Activated CD8-positive, alpha-beta memory T cell treated with anti-CD3 and anti-CD28 coated beads, Interleukin-2, amount 50 U/mL, for 24 hours (primary cell): ENCODE measurements around the gene PARD6A.

Experiments
- DNase-seq: peaks from one replicate; pipeline ENCODE4 v3.0.0-alpha.2; 2020; ENCODE audit errors: extremely low read depth

Gene PARD6A, protein sequence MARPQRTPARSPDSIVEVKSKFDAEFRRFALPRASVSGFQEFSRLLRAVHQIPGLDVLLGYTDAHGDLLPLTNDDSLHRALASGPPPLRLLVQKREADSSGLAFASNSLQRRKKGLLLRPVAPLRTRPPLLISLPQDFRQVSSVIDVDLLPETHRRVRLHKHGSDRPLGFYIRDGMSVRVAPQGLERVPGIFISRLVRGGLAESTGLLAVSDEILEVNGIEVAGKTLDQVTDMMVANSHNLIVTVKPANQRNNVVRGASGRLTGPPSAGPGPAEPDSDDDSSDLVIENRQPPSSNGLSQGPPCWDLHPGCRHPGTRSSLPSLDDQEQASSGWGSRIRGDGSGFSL

DNA sequence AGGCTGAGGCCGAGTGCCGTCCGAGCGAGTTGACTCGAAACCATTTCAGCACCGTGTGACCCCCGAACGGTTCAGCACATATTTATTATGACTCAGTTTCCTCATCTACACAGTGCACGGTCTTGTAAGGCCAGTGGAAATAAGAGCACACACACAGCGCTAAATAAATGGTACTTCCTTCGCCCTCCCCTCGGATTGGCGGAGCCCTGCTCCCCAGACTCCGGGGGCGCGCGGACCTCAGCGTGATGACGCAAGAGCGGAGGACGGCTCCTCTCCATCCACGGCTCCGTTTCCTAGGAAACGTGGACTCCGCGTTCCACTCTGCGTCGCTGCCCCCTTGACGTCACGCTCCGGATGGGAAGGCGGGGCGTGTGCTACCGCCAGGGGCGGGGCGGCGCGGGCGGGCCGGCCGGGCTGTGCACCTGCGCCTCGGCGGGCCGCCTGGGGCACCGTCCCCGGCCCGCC is at the start of gene PARD6A:
PARD6A (plus strand) TSS at position 397 of the 465 bp plus-strand sequence. CDS start 79 bp downstream, outside the sequence.
- DNase-seq: peak; percentile 89

DNA sequence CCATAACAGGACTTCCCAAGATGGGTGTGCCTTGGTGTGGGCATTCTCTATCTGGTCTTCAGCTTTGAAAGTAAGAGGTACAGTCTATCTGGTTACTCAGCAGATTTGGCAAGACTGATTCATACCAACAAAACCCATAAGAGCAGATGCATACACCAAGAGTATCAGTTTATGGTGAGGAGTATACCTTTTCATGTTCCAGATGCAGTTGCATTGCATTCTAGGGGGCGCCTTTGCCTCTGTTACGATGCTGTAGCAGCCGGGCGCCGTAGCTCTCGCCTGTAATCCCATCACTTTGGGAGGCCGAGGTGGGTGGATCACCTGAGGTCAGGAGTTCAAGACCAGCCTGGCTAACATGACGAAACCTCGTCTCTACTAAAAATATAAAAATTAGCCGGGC is 47.0 kb upstream of the PARD6A start:
- DNase-seq: no peak

DNA sequence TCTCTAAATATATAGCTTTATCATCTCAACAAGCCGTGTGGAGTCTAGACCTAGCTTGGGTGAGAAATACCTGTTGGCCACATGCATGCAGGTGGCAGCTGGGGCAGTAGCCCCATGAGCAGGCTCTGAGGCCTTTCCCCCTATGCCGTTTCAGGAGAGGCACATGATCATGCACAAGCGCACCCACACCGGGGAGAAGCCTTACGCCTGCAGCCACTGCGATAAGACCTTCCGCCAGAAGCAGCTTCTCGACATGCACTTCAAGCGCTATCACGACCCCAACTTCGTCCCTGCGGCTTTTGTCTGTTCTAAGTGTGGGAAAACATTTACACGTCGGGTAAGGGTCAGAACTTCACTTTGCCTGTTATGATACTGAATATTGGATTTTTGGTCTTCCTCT is 32.5 kb upstream of the PARD6A start:
- DNase-seq: no peak

DNA sequence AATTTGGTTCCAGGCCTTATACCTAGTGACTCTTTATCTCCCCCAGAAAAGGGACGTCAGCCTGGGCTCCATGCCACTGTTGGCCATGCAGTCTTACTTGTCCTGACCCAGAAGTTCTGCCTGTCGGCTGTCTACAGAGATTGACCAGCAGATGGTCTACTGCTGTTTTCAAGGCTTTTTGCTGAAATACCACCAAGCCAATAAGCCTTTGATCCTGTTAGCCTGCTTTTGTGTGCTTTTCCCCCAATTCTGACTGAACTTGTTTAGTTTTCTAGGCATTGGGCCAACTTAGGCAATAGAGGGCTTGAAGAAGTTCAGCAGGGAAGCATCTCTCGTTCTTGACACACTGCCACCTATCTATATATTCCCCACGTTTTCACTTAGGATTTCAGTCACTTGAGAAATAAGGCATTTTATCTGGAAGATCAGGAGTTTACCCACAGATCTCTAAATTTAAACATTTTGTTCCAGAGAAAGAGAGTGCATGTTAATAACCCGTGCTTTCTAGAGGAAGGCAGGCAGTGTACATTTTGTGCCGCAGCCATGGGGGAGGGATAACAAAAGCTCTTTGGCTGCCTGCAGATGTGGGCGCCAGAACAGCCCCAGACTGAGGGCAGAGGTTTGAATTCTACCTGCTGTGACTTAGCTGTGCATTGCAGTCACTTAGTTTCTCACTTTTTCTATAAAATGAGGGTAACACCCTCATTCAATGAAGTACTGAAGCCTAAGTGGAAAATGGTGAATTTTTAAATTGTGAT is 28.2 kb upstream of the PARD6A start:
- no peak for DNase-seq

DNA sequence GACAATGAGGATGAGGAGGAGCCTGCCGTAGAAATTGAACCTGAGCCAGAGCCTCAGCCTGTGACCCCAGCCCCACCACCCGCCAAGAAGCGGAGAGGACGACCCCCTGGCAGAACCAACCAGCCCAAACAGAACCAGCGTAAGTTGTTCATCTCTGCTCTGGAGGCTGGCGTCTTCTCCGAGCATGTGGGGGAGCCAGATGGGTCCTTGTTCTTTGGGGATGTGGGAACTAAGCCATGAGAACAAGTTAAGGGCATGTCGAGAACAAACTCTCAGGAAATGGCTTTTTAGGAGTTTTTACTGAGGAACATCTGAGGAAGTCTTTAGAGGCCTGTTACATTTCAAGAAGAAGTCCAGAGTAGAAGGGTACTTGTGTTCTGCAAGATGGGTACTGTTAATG is 24.0 kb upstream of the PARD6A start:
- no peak for DNase-seq

DNA sequence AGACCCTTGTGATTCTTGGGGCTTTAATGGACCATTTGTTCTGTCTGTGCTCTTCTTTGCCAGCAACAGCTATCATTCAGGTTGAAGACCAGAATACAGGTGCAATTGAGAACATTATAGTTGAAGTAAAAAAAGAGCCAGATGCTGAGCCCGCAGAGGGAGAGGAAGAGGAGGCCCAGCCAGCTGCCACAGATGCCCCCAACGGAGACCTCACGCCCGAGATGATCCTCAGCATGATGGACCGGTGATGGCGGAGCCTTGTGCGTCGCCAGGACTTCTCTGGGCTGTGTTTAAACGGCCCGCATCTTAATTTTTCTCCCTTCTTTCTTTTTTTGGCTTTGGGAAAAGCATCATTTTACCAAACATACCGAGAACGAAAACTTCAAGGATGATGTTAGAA is 23.1 kb upstream of the PARD6A start:
- no peak for DNase-seq

DNA sequence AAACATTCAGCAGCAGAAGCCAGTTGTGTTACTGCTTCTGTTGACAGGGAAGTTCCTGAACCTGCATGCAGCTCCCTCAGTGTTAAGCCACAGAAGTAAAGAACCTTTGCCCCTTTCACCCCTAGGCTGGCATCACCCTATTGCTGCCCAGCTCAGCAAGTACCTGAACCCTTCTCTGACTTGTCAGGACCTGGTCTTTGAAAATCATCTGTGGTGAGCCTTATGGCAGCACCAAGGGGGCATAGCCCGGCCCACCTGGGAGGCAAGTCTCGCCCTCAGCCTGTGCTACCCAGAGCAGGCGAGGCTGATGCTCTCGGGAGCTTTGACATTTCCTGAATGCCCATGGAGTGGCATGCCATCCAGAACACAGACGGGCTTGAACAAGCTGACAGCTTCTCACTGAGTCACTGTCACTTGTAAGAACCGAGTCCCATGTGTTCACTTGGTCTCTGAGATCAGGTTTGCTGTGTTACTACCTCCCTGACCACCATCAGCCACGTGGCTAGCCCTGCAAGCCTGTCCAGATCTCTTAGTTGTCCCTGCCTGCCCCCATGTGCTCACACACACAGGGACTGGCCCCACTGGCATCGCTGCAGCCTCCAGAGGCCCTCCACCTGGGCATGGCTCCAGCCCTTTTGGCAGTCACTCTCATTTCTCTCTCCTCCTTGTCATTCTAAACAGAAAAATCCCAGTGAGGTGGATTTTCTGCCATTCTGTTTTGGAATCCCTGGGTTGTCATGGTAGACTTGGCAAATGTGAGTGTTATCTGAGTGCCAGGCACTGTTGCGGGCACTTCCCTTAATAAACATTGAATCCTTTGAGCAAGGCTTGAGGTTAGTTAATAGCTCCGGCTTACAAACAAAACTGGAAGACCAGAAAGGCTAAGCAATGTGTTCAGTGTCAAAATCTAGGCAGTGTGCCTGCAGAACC is 18.7 kb upstream of the PARD6A start:
- DNase-seq: no peak

DNA sequence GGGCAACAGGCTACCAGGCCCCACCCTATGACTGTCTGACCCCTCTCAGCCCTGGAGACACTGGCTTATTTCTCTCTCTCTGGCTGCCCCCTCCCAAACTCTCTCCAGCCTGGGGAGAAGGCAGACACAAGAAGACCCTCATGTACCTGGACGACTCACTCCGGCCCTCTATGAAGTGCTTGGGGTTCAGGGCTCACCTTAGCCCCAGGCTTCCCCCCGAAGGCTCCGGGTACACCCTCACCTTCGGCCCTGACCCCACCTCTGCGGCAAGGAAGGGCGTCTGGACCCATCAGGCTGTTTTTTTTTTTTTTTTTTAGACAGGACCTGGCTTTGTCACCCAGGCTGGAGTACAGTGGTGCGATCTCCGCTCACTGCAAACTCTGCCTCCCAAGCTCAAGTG is 16.7 kb upstream of the PARD6A start:
- DNase-seq: no peak

DNA sequence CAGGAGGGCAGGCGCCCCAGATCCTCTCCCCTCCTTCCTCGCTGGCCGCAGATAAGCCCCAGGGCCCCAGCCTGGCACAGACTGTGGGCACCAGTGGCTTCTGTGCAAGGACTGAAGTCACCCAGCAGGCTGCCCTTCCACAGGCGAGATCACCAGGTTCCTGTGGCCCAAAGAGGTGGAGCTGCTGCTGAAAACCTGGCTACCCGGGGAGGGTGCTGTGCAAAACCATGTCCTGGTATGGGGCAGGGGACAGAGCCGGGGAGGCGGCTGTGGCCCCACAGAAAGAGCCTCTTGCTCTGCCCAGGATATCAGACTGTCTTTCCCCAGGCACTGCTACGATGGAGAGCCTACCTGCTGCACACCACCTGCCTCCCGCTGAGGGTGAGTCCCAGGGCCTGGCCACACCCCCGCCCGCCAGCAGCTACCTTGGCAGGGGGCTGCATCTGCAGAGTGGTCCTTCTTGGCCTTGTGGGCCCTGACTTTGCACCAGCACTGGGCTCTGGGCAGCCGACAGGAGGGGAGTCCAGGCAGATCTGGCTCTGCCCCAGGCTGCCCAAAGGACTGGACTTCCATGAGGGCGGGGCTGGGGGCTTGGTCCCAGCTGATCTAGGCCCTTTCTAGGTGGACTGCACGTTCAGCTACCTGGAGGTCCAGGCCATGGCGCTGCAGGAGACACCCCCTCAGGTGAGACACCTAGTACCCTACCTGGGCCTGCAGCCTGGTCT is 15.2 kb upstream of the PARD6A start:
- no peak for DNase-seq

DNA sequence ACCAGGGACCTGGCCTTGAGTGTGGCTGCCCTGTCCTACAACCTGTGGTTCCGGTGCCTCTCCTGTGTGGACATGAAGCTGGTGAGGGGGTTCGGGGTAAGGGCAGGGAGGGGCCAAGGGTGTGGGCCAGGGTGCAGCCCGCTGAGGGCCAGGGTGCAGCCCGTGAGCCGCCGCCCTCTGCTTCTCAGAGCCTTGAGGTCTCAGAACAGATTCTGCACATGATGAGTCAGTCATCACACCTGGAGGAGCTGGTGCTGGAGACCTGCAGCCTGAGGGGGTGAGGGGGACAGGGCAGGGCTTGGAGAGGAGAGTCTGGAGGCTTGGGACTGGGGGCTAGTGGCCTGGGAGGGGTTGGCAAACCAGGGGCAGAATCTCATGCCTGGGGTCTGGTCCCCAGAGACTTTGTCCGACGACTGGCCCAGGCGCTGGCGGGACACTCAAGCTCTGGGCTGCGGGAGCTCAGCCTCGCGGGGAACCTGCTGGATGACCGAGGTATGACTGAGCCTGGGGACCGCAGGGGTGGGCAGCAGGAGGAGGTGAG is 13.6 kb upstream of the PARD6A start:
- DNase-seq: no peak

DNA sequence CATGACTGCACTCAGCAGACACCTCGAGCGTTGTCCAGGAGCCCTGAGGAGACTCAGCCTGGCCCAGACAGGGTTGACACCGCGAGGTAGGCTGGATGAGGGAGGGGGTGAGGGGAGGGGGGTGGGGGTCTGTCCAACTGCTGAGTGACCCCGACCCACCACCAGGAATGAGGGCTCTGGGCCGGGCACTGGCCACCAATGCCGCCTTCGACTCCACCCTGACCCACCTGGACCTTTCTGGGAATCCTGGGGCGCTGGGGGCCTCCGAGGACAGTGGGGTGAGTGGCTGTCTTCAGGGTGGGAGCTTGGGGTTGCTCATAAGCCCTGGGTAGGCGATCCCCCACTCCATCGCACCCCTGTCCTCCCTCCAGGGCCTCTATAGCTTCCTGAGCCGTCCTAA is 13.1 kb upstream of the PARD6A start:
- DNase-seq: no peak

DNA sequence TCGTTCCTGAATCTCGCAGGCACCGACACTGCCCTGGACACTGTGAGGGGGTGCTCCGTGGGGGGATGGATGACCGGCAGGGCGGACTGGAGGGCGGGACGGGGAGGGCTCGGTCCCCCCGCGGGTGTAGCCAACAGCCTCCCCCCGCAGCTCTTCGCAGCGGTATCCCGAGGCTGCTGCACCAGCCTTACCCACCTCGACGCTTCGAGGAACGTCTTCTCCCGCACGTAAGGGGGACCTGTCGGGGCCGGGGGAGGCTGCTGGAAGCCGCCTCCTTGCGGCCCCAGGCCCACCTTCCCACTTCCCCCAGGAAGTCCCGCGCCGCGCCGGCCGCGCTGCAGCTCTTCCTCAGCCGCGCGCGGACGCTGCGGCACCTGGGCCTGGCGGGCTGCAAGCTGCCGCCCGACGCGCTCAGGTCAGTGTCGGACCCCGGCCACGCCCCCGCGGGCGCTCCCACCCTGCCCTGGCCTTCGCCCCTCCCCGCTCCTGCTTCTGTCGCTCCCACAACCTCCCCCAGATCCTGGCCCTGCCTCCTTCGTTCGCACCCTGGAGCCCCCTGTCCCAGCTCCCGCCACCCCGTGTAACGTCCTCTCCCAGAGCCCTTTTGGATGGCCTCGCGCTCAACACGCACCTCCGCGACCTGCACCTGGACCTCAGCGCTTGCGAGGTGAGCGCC is 12.5 kb upstream of the PARD6A start:
- no peak for DNase-seq

DNA sequence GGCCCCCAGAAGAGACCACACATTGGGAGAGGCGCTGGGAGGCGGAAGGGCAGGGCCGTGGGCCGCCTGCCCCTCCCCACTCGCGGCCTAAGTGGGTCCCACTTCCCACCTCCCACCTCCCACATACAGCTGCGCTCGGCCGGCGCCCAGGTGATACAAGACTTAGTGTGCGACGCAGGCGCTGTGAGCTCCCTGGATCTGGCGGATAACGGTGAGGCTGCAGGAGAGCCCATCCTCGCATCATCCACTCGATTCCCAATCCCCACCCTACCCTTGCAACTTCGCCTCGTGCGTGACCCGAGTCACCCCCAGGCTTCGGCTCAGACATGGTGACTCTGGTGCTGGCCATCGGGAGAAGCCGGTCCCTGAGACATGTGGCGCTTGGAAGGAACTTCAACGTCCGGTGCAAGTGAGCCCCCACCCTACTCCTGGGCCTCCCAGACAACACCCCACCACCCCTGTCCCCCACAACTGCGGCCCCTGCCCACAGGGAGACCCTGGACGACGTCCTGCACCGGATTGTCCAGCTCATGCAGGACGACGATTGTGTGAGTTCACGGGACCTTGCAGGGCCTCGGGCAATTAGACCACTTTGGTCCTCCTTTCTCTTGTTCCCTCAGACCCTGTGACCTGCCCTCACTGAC is 11.9 kb upstream of the PARD6A start:
- no peak for DNase-seq

DNA sequence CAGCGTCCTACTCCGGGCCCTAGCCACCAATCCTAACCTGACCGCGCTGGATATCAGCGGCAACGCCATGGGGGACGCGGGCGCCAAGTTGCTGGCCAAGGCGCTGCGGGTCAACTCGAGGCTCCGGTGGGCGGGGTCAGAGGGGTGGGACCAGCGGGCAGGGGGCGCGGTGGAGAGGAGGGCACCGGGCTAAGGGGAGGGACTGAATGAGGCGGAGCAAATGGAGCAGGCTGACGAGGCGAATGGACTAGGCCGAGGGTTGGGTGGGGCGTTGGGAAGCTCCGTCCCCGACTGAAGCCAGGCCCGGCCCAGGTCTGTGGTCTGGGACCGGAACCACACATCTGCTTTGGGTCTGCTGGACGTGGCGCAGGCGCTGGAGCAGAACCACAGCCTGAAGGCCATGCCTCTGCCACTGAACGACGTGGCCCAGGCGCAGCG is 11.2 kb upstream of the PARD6A start:
- DNase-seq: no peak

DNA sequence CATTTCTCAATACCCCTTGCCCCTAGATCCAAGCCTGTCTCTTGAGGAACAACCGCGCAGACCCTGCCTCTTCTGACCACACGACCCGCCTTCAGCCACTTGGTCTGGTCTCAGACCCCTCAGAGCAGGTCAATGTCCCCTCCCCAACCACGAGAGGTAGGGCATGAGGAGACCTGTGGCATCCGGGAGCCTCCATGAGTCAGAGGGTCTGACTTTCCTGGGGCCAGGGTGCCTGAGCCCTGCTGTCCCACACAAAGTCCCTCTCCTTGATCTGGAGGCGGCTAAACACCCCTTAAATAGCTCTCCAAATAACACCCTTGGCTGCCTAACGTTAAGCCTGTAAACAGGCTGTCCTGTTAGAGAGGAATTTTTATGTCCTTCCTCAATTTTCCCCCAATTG is 10.7 kb upstream of the PARD6A start:
- no peak for DNase-seq

DNA sequence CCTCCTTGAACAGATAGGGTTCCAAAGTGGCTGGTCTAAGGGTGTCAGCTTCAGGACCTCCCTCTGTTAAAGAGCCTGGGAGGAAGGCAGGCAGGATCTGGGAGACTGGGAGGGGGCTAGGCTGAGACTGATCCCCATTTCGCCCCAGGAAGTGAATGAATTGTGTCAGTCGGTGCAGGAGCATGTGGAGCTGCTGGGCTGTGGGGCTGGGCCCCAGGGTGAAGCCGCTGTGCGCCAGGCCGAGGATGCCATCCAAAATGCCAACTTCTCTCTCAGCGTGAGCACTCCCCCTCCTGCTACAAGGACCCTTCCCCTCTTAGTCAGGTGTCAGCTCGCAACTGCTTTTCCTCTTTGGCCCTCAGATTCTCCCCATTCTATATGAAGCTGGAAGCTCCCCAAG is 9.7 kb upstream of the PARD6A start:
- DNase-seq: no peak

DNA sequence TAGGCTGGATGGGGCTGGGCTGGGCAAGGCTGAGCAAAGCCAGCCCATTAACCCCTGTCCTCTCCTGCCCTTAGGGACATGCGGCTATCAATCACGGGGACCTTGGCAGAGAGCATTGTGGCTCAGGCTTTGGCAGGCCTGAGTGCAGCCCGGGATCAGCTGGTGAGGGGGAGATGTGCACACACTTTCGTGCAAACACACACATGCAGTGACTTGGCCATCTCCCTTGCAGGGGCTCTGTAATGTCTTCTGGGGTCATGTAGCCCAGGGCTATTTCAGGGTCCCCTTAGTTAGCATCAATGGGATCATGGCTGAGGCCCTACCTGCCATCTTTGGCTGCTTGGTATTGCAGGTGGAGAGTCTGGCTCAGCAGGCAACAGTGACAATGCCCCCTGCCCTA is 8.9 kb upstream of the PARD6A start:
- no peak for DNase-seq

DNA sequence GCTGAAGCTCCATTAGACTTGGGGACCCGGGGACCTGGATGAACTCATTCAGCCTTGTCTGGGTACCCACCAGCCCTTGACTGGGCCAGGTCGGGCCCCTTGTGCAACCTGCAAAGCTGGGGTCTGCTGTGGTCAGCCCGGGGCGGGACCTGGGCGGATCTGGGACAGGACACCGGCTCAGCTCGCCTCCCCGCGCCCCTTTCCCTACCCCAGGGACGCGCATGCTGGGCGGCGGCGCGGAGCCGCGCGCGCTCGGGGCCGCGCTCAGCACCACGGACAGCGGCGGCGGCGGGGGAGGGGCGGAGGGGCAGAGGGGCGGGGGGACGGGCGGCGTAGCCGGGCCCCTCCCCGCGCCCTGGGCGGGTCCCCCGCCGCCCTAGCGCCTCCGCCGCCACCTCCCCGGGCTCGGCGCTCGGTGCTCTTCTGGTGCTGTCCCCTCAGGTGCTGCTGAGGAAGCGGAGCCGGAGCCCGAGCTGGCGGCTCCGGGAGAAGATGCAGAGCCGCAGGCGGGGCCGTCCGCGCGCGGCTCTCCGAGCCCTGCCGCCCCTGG is 8.1 kb upstream of the PARD6A start:
- no peak for DNase-seq

DNA sequence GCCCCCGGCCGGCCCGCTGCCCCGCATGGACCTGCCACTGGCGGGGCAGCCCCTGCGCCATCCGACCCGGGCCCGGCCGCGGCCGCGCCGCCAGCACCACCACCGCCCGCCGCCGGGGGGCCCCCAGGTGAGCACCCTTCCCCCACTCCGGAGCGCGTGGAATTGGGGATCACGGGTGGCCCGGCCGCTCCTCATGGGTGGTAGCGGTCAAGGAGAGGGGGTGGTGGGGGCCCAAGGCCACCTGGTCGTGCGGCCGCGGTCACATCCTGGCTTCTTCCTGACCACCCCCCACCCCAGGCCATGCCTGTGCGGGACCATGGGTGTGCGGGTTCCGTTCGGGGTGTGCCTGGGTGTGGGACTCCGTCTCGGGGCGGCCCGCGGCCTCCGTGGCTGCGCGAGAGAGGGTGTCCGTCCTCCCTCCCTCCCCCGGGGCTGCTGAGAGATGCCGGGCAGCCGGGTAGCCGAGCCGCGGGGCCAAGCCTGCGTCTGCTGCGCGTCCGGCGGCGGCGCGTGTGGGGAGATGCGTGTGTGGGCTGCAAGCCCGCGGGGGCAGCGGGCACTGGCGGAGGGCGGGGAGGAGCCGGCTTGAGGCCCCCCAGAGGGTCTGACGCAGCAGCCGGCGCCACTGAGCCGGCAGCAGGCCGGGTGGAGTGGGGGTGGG is 7.5 kb upstream of the PARD6A start:
- no peak for DNase-seq
